ENCODE measurements around the gene GHRL. TPM values are rescaled to one million over a fixed set of nuclear protein-coding genes. Genes with fewer than 3 reads are reported as not detected.
A peak's percentile ranks its signal among the peaks of the same experiment; 100 is the strongest.

GHRL gene
- polyA plus RNA-seq, 2 of the 4 experiments (the other 2 are of a cell fraction), result not detected

GRCh38 chr3:10248184-10248983 lies 44.4 kb downstream of the GHRL start, which contains the start of gene TATDN2:
Gene TATDN2 (plus strand): TSS chr3:10248459. CDS start chr3:10249201, 742 bp downstream.
- TF ChIP-seq JUN (IDR thresholded peaks at IDR 0.05) (peak in 1 of 2 experiments; percentile 78; a peak in 3 of 5 replicates), RFX5 (IDR thresholded peaks at IDR 0.05) (peak; percentile 18; the same call in 1 of the 2 replicates), PHF8 (IDR thresholded peaks at IDR 0.05; ENCODE audit: borderline replicate concordance, low read depth) (peak; percentile 94), HDAC2 (IDR thresholded peaks at IDR 0.05) (no peak), HOXB5 (CRISPR knock-in tag; IDR thresholded peaks at IDR 0.05) (peak; percentile 64; the same call in 1 of the 2 replicates), MAX (IDR thresholded peaks at IDR 0.05) (peak; percentile 93), HOXB13 (CRISPR knock-in tag; IDR thresholded peaks at IDR 0.05; ENCODE audit: low read depth) (0 out of 2 replicates have a peak, but pooled peaks have one; percentile 14), CHD4 (IDR thresholded peaks at IDR 0.05; ENCODE audit: borderline replicate concordance) (peak; percentile 87; the same call in 1 of the 2 replicates), RNF2 (IDR thresholded peaks at IDR 0.05; ENCODE audit: borderline replicate concordance, low read depth) (no peak), POLR2A (IDR thresholded peaks at IDR 0.05; ENCODE audit: low read length) (peak; percentile 68), CBX2 (IDR thresholded peaks at IDR 0.05; ENCODE audit: borderline replicate concordance, low read depth) (no peak), EP300 (IDR thresholded peaks at IDR 0.05) (no peak), BHLHE40 (IDR thresholded peaks at IDR 0.05; ENCODE audit: low read depth, low read length) (no peak), ZSCAN20 (CRISPR knock-in tag; IDR thresholded peaks at IDR 0.05) (no peak)
- TF ChIP-seq, protein P1, sequence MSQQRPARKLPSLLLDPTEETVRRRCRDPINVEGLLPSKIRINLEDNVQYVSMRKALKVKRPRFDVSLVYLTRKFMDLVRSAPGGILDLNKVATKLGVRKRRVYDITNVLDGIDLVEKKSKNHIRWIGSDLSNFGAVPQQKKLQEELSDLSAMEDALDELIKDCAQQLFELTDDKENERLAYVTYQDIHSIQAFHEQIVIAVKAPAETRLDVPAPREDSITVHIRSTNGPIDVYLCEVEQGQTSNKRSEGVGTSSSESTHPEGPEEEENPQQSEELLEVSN (IDR thresholded peaks at IDR 0.05; ENCODE audit: borderline replicate concordance, low read depth), result peak; percentile 96
- TF ChIP-seq, protein P2, sequence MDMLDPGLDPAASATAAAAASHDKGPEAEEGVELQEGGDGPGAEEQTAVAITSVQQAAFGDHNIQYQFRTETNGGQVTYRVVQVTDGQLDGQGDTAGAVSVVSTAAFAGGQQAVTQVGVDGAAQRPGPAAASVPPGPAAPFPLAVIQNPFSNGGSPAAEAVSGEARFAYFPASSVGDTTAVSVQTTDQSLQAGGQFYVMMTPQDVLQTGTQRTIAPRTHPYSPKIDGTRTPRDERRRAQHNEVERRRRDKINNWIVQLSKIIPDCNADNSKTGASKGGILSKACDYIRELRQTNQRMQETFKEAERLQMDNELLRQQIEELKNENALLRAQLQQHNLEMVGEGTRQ (IDR thresholded peaks at IDR 0.05), result peak; percentile 81
- TF ChIP-seq, protein P3, sequence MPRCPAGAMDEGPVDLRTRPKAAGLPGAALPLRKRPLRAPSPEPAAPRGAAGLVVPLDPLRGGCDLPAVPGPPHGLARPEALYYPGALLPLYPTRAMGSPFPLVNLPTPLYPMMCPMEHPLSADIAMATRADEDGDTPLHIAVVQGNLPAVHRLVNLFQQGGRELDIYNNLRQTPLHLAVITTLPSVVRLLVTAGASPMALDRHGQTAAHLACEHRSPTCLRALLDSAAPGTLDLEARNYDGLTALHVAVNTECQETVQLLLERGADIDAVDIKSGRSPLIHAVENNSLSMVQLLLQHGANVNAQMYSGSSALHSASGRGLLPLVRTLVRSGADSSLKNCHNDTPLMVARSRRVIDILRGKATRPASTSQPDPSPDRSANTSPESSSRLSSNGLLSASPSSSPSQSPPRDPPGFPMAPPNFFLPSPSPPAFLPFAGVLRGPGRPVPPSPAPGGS (IDR thresholded peaks at IDR 0.05), result peak; percentile 81
- peaks cover 16% of the 10 kb centered on the region for H3K9me3 ChIP-seq
- WGBS (ENCODE audit: missing lambda C conversion rate), result under 1% methylated on average over 25 of the region's 80 CpGs
- FAIRE-seq (no peak), ATAC-seq (peak; percentile 96 to 99), DNase-seq (ENCODE audit: low read depth in 1 of 2, low spot score in 1 of 2) (peak; percentile 97 to 99)
- H3K27ac ChIP-seq, result peak within 1 kb of the TSS; percentile 82 to 95
- H3K4me3 ChIP-seq, result peak within 1 kb of the TSS; percentile 72
- ChIA-PET CTCF (interaction anchor here (0.8 to 1.7 kb wide), 6 partner anchors 13 to 302 kb away, joined by 3 read pairs; no protein-coding TSS in a partner anchor), POLR2A (interaction anchor here (0.6 to 2.4 kb wide), 4 partner anchors 57 to 517 kb away, joined by 3 to 18 read pairs (median 10); partner anchors contain the start of genes BRPF1 and VHL)
- peaks cover 20% of the 10 kb centered on the region for H3K4me1 ChIP-seq
- peak within 1 kb of the TSS; percentile 93 for H3K4me2 ChIP-seq

GRCh38 chr3:10247679-10248183 lies 45.0 kb downstream of the GHRL start:
- ChIA-PET POLR2A (interaction anchor here (0.6 to 2.4 kb wide), 5 partner anchors 43 to 517 kb away, joined by 3 to 18 read pairs (median 8); partner anchors contain the start of genes BRPF1 and VHL), CTCF (interaction anchor here (0.7 to 1.7 kb wide), 9 partner anchors 14 to 441 kb away, joined by 3 read pairs; no protein-coding TSS in a partner anchor)
- FAIRE-seq (no peak), DNase-seq (ENCODE audit: low read depth in 1 of 2, low spot score in 1 of 2) (no peak), ATAC-seq (no peak)
- H3K4me1 ChIP-seq, result peaks cover 20% of the 10 kb centered on the region
- H3K27ac ChIP-seq, result peak overlapping the region; percentile 66 to 95
- 71% methylated on average over 14 of the region's 14 CpGs for WGBS (ENCODE audit: missing lambda C conversion rate)
- peak overlapping the region; percentile 72 for H3K4me3 ChIP-seq
- H3K4me2 ChIP-seq, result peak overlapping the region; percentile 82
- H3K9me3 ChIP-seq, result peaks cover 16% of the 10 kb centered on the region
- TF ChIP-seq, protein P4, sequence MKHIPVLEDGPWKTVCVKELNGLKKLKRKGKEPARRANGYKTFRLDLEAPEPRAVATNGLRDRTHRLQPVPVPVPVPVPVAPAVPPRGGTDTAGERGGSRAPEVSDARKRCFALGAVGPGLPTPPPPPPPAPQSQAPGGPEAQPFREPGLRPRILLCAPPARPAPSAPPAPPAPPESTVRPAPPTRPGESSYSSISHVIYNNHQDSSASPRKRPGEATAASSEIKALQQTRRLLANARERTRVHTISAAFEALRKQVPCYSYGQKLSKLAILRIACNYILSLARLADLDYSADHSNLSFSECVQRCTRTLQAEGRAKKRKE (CRISPR knock-in tag; IDR thresholded peaks at IDR 0.05; ENCODE audit: low read depth), result 0 out of 2 replicates have a peak, but pooled peaks have one; percentile 24
- TF ChIP-seq KDM1A (IDR thresholded peaks at IDR 0.05; ENCODE audit: low read depth), result 0 out of 2 replicates have a peak, but pooled peaks have one; percentile 6
- TF ChIP-seq TP53 (CRISPR knock-in tag; IDR thresholded peaks at IDR 0.05), result no peak
- no peak for TF ChIP-seq ZSCAN20 (CRISPR knock-in tag; IDR thresholded peaks at IDR 0.05)
